CD4-positive, alpha-beta T cell treated with Interleukin-21 for 1 hour (primary cell): Measurements from ENCODE around the gene NFS1.
"Not testable (repeated sequence)": the region's sequence is repeated elsewhere in the genome, so short reads cannot be mapped to it uniquely, and the experiment has no call there.

Source experiments
- DNase-seq: peaks from one replicate; pipeline ENCODE4 v3.0.0-alpha.2; 2020

NFS1 gene

DNA sequence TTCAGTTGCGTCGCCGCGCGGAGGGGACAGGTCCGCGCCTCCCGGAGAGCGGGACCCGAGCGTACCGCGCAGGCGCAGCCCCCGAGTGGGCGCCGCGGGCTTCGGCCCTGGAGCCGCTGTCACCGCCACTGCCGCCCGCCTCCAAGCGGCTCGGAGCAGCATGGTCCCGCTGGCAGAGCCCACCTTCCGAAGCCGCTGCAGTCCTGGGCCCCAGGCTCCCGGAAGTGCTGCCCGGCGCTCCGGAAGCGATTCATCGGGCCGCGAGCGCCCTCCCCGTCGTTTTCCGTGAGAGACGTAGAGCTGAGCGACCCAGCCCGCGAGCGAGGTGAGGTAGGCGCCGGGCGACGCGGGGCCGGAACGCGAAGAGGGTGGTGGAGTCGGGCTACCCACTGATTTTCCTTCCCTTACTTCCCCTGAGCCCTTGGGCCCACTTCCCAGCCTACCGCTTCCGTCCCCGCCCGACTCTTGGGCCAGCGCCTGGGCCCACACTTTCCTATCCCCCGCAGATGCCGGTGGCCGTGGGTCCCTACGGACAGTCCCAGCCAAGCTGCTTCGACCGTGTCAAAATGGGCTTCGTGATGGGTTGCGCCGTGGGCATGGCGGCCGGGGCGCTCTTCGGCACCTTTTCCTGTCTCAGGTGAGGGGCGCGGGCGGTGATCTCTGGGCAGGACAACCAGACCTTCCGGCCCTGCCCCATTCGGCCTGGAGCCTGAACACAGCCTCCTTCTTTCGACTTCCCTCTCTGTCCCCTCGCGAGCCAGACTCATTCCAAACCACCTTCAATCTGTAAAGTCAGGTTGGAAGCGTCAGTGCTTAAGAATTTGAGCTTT, at the start of gene NFS1, which contains the start of gene ROMO1:
Gene NFS1, minus strand, starts transcription at position 226 of the 830 bp plus-strand sequence. Its CDS starts 64 bp downstream, at position 162.
Gene ROMO1, plus strand, starts transcription at position 279 of the 830 bp plus-strand sequence. Its CDS starts 228 bp downstream, at position 507.
- DNase-seq: peak; percentile 89

DNA sequence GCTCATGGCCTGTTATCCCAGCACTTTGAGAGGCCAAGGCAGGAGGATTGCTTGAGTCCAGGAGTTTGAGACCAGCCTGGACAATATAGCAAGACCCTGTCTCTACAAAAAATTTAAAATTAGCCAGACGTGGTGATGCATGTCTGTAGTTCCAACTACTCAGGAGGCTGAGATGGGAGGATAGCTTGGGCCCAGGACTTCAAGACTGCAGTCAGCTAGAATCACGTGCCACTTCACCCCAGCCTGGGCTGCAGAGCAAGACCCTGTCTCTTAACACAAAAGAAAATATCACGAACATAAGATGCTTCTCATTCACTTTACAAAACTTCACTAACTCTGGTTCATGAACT, 45.3 kb upstream of the NFS1 start:
- DNase-seq: not testable (repeated sequence)

DNA sequence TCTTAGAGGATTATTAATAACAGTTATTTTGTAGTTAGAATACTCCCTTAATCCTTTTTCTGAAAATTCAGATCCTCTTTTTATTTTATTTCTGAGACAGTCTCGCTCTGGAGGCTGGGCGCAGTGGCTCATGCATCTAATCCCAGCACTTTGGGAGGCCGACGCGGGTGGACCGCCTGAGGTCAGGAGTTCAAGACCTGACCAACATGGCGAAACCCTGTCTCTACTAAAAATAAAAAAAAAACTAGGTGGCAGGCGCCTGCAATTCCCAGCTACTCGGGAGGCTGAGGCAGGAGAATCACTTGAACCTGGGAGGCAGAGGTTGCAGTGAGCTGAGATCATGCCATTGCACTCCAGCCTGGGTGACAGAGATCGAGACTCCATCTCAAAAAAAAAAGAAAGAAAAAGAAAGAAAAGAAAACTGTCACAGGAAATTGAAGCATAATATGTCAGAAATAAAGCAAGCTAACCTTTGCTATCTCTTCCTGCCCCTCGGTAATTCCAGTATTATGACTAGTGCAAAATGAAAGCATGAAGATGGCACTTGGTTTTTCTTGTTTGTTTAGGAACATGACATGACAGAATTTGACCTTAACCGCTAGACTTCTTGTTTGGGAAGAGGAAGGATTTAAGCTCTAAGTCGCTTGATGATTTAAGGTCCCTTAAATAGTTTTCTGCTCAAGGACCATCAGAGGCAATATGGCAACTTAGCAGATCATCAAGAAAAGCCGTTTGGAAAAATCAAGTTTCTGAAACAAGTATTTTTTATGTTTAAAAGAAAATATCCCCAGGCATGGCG, 44.7 kb upstream of the NFS1 start:
- DNase-seq: peak; percentile 50

DNA sequence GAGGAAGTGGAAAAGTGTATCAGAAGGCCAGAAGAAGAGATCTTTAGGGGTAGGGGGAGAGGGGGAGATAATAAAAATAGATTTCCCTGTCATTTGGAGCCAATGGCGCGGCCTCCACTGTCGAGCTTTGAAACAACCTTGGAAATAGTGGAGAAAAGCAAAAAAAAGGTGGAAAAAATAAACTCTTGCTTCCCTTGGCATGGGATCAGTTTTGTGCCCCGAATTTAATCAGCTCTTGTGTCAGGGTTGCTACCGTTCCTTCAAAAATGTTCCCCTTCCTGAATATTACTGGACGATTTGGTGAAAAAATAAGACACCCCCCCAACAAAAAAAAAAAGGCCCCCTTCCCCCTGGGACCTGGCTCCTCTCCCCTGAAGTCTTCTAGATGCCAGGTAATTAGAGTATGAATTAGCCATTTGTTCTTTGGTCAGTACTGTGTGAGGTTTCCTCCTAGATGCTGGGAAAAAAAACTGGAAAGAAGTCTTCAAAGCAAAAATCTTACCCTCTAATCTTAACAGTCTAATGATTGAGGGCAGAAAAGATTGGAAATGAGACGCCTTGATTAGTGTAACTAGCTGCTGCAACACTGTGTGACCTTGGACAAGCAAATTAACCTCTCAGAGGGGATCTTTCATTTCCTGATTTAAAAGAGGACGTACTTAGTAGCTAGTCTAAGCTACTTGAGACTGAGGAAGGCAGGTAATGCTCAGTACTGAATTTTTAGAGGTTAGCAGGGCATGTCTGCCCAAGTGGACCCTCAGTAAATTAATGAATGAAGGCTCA, 43.8 kb upstream of the NFS1 start:
- DNase-seq: peak; percentile 63

DNA sequence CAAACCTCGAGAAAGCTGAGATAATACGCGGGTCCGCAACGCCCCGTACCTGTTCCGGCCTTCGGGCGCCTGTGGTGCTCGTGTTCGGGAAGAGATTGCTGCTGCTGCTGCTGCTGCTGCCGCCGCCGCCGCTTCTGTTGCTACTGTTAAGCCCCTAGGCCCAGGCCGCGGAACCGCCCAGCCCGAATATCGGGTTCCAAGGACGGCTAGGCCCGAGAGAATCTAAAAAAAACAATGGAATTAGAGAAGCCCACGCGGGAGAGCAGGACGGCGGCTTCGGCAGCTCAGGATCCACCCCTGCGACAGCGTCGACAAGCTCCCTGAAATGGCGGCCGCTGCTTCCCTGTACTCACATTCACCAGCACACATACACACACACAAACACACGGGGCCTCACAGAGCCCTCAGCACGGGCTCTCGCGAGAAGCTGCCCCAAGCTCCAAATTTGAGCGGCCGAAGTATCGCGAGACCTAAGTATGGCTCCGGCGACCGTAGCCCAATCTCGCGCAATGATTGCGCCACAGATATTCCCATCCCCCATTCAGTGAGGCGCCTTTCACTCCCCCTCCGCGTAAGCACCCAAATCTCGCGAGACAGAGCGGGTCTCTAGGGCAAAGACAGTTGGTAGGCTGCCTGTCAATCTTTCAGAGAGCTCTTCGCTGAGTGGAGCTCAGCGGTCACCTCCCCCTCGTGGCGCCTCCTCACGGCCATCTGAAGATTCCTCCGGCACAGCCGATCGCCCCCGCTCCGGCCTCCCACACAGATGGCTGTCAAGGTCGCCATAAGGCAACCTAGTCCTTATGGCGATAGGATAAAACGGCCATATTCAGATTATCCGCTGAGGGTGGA, 43.0 kb upstream of the NFS1 start, which contains the start of gene RBM39:
Gene RBM39, minus strand, starts transcription at position 369 of the 849 bp plus-strand sequence. CDS start 1,386 bp downstream, outside the sequence.
- peak; percentile 100 for DNase-seq

DNA sequence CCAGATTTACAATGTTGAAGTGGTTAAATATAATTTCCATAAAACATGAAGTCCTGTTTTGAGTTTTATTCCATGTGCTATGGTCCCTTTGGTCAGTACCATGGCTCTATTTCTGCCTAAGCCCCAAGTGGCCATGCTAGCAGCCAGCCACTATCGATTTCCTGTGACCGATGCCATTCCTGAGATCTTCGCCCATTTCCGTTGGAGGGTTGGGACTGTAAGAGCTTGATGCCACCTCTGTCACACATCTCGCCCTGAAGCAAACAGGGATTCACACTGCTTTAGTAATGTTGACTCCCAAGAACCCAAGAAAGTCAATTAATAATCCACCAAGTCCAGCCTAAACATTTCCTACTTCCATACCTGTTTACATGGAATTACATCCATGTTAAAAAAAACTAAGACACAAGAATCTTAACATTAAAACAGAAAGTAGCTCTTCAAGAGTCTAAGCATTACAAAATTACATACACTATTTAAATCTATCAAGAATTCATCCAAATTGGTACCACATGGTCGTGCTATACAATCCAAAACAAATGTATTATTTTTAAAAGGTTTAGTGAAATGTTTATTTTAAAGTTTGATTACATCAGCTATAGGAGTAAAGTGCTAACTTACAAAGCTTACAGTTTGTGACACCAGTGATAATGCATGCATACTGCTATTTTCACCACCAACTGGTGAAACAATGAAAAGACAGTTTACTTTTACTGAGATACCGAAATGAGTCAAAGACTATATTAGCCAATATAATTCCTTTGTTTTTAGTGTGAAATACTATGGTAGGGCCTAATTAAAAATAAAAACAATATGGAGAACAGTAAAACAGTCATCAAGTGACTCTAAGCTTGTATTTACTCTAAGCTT, 40.4 kb upstream of the NFS1 start:
- peak; percentile 68 for DNase-seq

DNA sequence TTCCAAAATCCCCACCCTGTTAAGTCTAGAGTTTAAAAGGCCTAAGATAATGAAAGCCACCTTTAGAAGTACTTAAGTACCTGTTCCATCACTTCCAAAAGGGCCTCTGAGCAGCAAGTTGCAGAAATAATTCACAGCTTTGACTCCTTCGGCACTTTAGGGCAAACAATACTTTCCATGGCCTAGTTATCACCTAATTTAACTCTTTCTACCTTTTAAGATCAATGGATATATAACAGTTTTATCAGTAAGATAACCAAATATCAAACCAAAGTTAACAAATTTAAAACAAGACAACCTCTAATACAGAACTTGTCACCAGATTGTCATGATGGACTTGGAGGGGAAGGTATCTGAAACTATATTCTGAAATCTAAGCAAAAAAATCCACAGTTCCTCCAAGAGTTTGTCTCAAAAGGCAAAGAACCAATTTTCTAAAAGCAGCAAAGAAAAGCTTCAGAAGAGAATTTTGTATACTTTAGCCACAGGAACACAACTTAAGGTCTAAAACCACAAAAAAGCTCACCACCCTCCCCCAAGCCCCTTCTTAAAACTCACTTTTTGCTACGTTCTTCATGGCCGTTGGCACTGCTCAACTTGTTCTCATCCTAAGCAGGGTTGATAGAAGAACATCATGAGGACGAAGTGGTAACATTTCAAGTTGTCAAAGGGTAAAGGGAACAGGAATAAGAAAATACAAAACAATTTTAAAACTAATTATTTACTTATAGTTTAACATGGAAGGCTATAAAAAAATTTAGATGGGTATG, 39.4 kb upstream of the NFS1 start:
- no peak for DNase-seq

DNA sequence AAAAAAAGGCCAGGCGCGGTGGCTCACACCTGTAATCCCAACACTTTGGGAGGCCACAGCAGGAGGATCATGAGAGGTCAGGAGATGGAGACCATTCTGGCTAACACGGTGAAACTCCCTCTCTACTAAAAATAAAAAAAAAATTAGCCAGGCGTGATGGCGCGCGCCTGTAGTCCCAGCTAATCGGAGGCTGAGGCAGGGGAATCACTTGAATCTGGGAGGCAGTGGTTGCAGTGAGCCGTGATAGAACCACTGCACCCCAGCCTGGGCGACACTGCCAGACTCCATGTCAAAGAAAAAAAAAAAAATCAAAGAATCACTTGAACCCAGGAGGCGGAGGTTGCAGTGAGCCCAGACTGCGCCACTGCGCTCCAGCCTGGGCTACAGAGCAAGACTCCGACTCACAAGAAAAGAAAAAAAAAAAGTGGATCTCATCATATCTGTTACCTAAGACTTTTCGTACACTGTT, 38.7 kb upstream of the NFS1 start:
- DNase-seq: no peak

DNA sequence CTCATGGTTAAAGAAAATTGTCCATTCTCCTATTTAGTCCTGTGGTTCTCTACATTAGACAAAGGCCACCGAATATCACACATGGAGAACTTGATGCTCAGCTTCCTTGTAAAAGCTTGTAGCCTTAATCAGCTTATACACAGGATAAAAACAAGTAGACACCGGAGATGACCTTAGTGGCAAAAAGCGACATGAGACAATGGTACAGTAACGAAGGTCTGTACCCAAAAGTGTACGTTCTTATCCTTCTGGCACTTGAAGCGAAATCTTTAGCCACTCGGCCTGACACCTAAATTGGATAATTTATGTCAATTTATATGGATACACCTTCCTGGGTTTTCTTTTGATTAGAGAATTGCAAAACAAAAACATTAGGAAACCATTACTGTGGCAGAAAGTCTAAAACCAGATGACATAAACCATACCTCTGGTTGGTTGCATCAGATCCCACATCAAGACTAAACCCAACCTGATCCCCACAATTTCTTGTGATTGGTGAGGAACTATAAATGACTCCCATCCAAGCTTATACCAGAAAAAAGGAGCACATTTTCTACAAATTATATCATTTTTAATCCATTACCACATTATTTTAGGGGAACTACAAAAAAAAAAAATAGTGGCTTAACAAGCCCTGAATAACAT, 36.8 kb upstream of the NFS1 start:
- no peak for DNase-seq

DNA sequence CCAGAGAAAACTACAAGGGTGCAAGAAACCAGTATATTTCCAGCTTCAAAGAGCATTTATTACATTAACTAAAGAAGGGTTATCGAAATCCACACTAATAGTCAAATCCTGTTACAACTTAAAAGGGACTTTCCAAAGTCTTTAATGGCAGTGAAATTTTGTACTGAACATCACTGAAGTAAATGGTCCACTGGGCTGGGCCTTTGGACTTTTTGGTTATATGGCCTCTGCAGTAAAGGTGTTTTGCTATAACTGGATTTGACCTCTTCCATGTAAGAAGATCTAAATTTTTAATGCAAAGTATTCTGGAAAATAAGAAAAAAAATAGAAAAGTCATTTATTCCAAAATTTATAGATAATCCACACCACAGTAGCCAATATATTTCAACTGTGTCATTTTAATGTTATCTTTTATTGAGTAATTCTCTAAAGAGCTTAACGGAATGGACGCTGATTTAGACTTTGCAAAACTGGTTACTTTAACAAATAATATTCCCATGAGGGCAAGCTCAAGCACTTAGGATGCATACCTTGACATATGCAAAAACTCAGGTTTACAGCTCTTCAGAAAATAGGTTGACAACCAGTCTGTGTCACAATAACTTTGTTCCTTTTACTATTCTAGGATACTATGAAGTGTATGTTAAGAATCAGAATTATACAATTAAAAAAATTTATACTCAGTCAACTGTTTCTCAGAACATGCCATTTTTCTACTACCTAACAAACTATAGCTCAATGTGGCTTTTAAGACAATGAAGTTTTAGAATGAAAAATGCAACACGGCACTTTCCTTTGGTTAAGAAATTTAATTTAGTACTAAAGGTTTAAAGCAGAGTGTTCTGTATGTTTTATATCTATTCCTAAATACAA, 35.9 kb upstream of the NFS1 start:
- DNase-seq: no peak

DNA sequence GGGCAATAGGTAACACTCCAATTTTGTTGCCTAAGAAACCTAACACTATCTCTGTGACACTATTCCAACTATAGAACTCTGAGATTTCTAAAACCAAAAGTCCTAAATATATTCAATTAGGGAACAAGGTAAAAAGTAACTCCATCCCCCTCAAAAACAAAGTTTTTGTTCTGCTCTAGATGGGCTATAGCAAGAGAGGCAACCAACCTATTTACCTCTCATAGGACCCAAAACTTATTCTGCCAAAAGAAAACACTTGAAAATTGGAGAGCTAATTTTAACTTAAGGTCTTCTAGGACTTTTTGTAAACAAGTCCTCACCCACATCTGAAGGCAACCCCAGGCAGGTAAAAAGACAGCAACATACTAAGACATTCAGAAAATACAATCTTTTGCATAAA, 35.2 kb upstream of the NFS1 start:
- DNase-seq: no peak

DNA sequence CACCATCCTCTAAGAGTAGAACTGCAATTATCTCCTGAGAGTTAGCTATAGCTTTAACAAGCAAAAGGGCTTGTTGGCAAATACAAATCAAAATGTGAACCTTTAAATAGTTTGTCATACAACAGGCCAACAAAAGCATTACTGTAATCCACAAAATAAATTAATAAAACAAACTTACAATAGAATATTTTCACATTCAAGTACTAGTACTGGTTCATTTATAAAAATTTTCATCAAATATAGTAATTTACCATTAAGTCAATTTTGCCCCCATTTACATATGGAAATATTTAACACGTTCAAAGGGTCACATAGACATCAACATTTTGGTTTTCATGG, 33.5 kb upstream of the NFS1 start:
- DNase-seq: peak; percentile 0

DNA sequence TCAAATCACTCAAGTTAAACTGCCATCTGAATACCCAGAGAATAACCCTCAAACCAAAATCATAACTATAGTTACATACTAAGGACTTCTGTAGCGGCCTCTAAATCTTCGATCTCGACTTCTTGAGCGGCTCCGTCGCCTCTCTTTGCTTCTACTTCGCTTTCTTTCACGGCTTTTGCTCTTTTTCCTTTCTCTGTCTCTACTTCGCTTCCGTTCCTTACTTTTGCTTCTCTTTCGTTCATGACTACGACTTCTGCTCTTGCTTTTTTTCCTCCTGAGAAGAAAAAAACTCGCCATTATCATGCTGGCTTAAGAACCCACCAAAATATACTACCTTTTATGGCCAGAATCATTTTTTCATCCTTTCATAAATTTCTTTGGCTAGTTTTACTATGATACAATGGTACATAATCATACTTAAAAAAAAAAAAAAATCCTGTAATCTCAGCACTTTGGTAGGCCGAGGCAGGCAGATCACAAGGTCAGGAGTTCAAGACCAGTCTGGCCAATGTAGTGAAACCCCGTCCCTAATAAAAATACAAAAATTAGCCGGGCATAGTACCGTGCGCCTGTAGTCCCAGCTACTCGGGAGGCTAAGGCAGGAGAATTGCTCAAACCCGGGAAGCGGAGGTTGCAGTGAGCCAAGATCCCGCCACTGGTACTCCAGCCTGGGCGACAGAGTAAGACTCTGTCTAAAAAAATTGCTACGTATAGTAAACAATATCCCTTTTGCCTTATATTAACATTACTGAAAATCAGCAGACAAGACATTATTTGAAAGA, 32.9 kb upstream of the NFS1 start:
- DNase-seq: peak; percentile 0

DNA sequence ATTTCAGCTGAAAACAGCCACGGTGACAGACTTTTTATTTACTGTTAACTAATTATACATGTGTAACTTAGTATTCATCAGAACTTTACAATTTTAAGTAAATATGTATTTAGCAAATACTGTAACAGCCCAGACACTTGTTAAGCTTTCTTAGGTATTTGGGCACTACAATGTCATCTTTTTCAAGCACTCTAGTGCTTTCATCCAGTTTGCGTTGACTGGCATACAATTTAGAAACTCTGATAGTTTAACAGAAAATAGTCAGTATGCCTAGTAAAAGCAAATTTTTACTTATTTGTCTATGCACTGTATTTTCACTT, 32.3 kb upstream of the NFS1 start:
- DNase-seq: peak; percentile 0

DNA sequence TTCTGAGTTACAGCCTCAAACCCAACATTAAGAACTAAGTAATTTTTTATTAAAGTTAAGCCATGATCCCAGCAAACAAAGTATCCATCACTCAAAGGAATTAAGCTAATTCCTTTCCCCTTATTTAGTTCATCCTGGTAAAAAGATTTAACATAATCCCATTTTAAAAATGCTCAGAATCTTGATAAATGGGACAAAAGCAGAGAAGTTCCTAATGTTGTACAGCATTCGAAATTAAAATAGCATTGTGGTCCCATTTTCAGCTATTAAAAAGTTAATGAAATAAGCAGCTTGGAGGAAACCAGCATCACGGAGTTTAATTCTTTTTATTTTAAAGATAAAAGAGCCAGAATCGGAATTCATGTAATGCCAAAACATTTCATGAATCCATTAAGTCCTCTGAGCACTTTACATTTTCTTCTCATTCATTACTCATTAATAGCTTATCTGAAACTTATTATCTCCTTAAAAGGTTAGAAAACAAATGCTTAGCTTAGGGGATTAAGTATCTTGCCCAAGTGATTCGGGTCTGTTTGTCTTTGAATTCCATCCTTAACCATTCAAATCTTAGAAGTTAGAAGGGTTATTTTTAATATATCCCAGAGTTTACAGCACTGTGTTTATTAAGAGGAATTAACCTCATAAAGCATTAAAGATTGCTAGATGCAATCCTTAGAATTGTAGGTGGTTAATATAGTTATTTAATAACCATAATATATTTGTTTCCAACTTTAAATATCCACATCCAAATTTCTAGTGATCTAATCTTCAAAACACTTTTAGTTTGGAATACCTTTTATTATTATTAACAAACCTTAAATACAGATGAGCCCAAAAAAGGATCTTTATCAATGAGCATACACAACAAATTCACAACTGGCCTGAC, 31.7 kb upstream of the NFS1 start:
- peak; percentile 0 for DNase-seq

DNA sequence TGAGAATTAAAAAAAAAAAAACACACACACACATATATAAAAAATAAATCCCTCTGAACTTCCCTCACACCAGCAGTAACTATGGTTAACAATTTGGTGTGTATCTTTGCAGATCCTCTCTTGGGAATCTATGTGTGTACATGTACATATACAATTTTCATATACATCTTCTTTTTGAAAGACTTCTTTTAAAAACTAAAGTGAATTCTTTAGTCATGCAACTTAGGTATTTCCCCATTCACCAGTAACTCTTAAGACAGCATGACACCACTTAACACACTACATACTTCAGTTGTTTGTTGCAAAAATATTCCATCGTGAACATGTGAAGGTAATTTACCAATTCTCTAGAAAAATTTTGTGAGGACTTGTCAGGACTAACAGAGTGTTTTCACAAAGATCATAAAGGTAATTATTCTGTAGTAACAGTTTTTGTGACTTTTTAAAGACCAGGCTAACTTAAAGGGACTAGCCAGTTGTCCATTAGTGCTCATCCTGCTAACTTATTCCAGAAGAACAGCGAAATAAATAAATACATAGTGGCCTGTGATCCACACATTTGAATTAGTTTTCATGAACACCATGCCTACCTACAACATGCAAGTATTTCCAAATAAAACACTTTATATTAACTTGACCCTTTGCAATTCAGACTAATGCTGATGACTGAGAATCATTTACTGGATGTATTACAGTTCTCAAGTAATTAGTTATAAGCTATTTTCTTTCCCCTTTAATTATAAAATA, 30.9 kb upstream of the NFS1 start:
- DNase-seq: no peak
